KMS-11 (cell line): ENCODE results near the gene RAB31.

ENCODE experiments used
- H2AFZ ChIP-seq: fragments of 200-600 bp; sonication (generic); 2 replicates; pipeline ENCODE4 v1.6.1; 2016; ENCODE audit warnings: antibody characterized with exemption, mixed run types, low read depth
- H3K27ac ChIP-seq: fragments of 200-600 bp; sonication (generic); 2 replicates; pipeline ENCODE4 v1.6.1; 2016; ENCODE audit warnings: mild to moderate bottlenecking, mixed run types
- H3K27me3 ChIP-seq: fragments of 200-600 bp; sonication (generic); 2 replicates; pipeline ENCODE4 v1.6.1; 2017; ENCODE audit warnings: mild to moderate bottlenecking, low read depth, mixed run types, moderate library complexity; ENCODE audit not compliant: insufficient read depth
- H3K36me3 ChIP-seq: fragments of 200-600 bp; sonication (generic); 2 replicates; pipeline ENCODE4 v1.6.1; 2017; ENCODE audit warnings: mild to moderate bottlenecking, mixed run types; ENCODE audit not compliant: insufficient read depth
- H3K4me1 ChIP-seq: fragments of 200-600 bp; sonication (generic); 2 replicates; pipeline ENCODE4 v1.6.1; 2016; ENCODE audit warnings: mild to moderate bottlenecking, low read depth, mixed run types; ENCODE audit not compliant: poor library complexity, severe bottlenecking
- H3K4me2 ChIP-seq: fragments of 200-600 bp; sonication (generic); 2 replicates; pipeline ENCODE4 v1.7.0; 2016; ENCODE audit warnings: mild to moderate bottlenecking, mixed run types
- H3K4me3 ChIP-seq: fragments of 200-600 bp; sonication (generic); IDR thresholded peaks from 2 replicates; pipeline ENCODE4 v1.6.1; 2017; ENCODE audit warnings: low read depth, low read length, mixed read lengths; ENCODE audit not compliant: insufficient read depth
- H3K79me2 ChIP-seq: fragments of 200-600 bp; sonication (generic); 2 replicates; pipeline ENCODE4 v1.6.1; 2016; ENCODE audit warnings: low read depth, mixed run types; ENCODE audit not compliant: insufficient read depth
- H3K9ac ChIP-seq: fragments of 200-600 bp; sonication (generic); 2 replicates; pipeline ENCODE4 v1.6.1; 2016; ENCODE audit warnings: mild to moderate bottlenecking, mixed run types
- H4K20me1 ChIP-seq: fragments of 200-600 bp; sonication (generic); 2 replicates; pipeline ENCODE4 v1.6.1; 2016; ENCODE audit warnings: mild to moderate bottlenecking, mixed run types; ENCODE audit not compliant: insufficient read depth
- TF ChIP-seq, protein P1 (sequence below): fragments of 200-600 bp; sonication (generic); conservative IDR thresholded peaks from 2 replicates; pipeline ENCODE4 v1.6.1; 2017; ENCODE audit warnings: low read depth, mild to moderate bottlenecking, antibody characterized with exemption, low read length, moderate library complexity, mixed read lengths

The RAB31 gene

DNA sequence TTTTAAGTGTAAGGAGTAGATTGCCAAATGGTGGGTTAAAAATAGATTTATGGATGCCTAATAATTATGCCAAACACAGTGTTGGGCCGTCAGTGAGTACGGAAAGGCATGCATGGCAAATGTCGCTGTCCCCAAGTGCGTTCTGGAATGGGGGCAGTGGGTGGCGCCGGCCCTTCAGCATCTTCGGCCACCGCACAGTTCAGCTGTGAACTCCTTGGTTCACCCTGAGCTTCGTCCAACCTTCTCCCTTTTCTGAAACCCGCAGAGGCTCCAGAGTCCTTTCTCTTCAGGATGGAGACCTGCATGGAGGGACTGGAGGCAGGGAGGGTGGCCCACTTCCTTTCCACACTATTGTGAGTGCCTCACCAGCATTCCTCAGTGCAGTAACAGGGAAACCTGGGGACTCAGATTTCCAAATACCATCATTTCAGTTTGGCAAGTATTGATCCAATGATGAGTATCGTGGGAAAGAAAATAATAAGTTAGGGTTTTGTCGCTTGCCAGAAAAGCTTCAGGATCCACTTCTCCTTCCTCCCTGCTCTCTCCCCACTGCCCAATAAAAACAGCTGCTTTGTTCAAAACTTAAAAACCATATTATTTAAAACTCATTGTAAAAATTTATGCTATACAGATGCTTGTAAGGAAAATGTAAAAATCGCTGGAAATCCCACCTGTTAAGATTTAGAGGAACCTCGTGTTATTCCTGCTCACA, 103.0 kb downstream of the RAB31 start:
- Histone ChIP-seq H3K4me1 (no peaks in the 10 kb centered on the region), H3K4me2 (no peak overlapping the region), H3K36me3 (no peaks in the 10 kb centered on the region), H4K20me1 (no peaks in the 10 kb centered on the region), H3K27ac (no peak overlapping the region), H3K4me3 (no peak overlapping the region), H3K79me2 (no peaks in the 10 kb centered on the region), H3K9ac (no peak overlapping the region), H3K27me3 (no peaks in the 10 kb centered on the region), H2AFZ (no peak overlapping the region)
- TF ChIP-seq, protein P1, sequence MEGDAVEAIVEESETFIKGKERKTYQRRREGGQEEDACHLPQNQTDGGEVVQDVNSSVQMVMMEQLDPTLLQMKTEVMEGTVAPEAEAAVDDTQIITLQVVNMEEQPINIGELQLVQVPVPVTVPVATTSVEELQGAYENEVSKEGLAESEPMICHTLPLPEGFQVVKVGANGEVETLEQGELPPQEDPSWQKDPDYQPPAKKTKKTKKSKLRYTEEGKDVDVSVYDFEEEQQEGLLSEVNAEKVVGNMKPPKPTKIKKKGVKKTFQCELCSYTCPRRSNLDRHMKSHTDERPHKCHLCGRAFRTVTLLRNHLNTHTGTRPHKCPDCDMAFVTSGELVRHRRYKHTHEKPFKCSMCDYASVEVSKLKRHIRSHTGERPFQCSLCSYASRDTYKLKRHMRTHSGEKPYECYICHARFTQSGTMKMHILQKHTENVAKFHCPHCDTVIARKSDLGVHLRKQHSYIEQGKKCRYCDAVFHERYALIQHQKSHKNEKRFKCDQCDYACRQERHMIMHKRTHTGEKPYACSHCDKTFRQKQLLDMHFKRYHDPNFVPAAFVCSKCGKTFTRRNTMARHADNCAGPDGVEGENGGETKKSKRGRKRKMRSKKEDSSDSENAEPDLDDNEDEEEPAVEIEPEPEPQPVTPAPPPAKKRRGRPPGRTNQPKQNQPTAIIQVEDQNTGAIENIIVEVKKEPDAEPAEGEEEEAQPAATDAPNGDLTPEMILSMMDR, result no peak

DNA sequence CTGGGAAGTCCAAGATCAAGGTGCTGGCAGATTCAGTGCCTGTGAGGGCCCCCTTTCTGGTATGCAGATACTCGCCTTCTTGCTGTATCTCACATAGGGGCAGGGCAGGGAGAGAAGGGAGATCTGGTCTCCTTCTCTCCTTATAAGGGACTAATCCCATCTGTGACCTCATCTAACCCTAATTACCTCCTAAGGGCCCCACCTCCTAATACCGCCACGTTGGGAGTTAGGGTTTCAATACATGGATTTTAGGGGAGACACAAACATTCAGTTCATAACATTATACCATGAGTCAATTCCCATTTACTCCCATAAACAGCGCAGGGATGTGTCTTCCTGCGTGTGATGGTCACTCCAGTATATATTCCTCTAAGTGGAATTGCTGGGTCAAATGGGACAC, 103.9 kb downstream of the RAB31 start:
- TF ChIP-seq, protein P1, result no peak
- Histone ChIP-seq H3K27me3 (no peaks in the 10 kb centered on the region), H3K4me3 (no peak overlapping the region), H4K20me1 (no peaks in the 10 kb centered on the region), H3K36me3 (no peaks in the 10 kb centered on the region), H3K27ac (no peak overlapping the region), H3K4me2 (no peak overlapping the region), H3K9ac (no peak overlapping the region), H3K79me2 (no peaks in the 10 kb centered on the region), H2AFZ (no peak overlapping the region), H3K4me1 (no peaks in the 10 kb centered on the region)

- Histone ChIP-seq H3K27me3 (no peaks in the 10 kb centered on the region), H3K4me1 (no peaks in the 10 kb centered on the region), H3K4me3 (no peak overlapping the region), H2AFZ (no peak overlapping the region), H3K9ac (no peak overlapping the region), H3K79me2 (no peaks in the 10 kb centered on the region), H3K27ac (no peak overlapping the region), H3K4me2 (no peak overlapping the region), H3K36me3 (no peaks in the 10 kb centered on the region), H4K20me1 (no peaks in the 10 kb centered on the region)
- TF ChIP-seq, protein P1, result no peak
These were observed 106.3 kb downstream of the RAB31 start for GRCh38 chr18:9814431-9814830.

- Histone ChIP-seq H2AFZ (no peak overlapping the region), H3K27me3 (no peaks in the 10 kb centered on the region), H3K79me2 (no peaks in the 10 kb centered on the region), H3K4me1 (no peaks in the 10 kb centered on the region), H3K4me3 (no peak overlapping the region), H3K36me3 (no peaks in the 10 kb centered on the region), H3K4me2 (no peak overlapping the region), H4K20me1 (no peaks in the 10 kb centered on the region), H3K9ac (no peak overlapping the region), H3K27ac (no peak overlapping the region)
- TF ChIP-seq, protein P1, result no peak
These were observed 109.2 kb downstream of the RAB31 start for GRCh38 chr18:9817286-9817685.
